ENCODE measurements around the gene EPS8L2. TPM values are rescaled to one million over a fixed set of nuclear protein-coding genes. Genes with fewer than 3 reads are reported as not detected.
A peak's percentile ranks its signal among the peaks of the same experiment; 100 is the strongest.
"Not testable (repeated sequence)": the region's sequence is repeated elsewhere in the genome, so short reads cannot be mapped to it uniquely, and the experiment has no call there.

The EPS8L2 gene
- total RNA-seq, 1 experiment from 2014 or later, result 12.7 TPM

- Histone ChIP-seq H3K36me3 (no peaks in the 10 kb centered on the region), H3K9me3 (replicated peaks) (no peaks in the 10 kb centered on the region), H3K27me3 (peaks cover 8% of the 10 kb centered on the region; the same call in 1 of the 2 replicates), H3K4me1 (no peaks in the 10 kb centered on the region), H3K27ac (no peak overlapping the region), H3K4me3 (no peak overlapping the region)
- no peak for DNase-seq
These were observed 31.3 kb downstream of the EPS8L2 start for GRCh38 chr11:737366-737765.

GRCh38 chr11:737899-738298, 31.9 kb downstream of the EPS8L2 start:
- H3K27ac ChIP-seq; H3K27me3 ChIP-seq; DNase-seq; H3K4me3 ChIP-seq; H3K4me1 ChIP-seq; H3K36me3 ChIP-seq; H3K9me3 ChIP-seq (replicated peaks): not testable (repeated sequence)

- no peaks in the 10 kb centered on the region for H3K4me1 ChIP-seq
- H3K9me3 ChIP-seq (replicated peaks), result no peaks in the 10 kb centered on the region
- H3K27ac ChIP-seq, result no peak overlapping the region
- no peaks in the 10 kb centered on the region for H3K36me3 ChIP-seq
- H3K4me3 ChIP-seq, result no peak overlapping the region
- DNase-seq, result no peak
- peaks cover 8% of the 10 kb centered on the region; the same call in 1 of the 2 replicates for H3K27me3 ChIP-seq
These were observed 36.1 kb downstream of the EPS8L2 start for GRCh38 chr11:742156-742546.

GRCh38 chr11:742571-743201, 36.7 kb downstream of the EPS8L2 start:
- no peak for DNase-seq
- Histone ChIP-seq H3K4me1 (no peaks in the 10 kb centered on the region), H3K36me3 (no peaks in the 10 kb centered on the region), H3K4me3 (no peak overlapping the region), H3K27ac (no peak overlapping the region), H3K27me3 (peaks cover 6% of the 10 kb centered on the region; the same call in 1 of the 2 replicates), H3K9me3 (replicated peaks) (no peaks in the 10 kb centered on the region)

GRCh38 chr11:745428-745827, 39.4 kb downstream of the EPS8L2 start:
- Histone ChIP-seq H3K27ac (no peak overlapping the region), H3K27me3 (no peaks in the 10 kb centered on the region), H3K9me3 (replicated peaks) (no peaks in the 10 kb centered on the region), H3K4me3 (no peak overlapping the region), H3K4me1 (peaks cover 6% of the 10 kb centered on the region; the same call in 1 of the 2 replicates), H3K36me3 (no peaks in the 10 kb centered on the region)
- no peak for DNase-seq

DNA sequence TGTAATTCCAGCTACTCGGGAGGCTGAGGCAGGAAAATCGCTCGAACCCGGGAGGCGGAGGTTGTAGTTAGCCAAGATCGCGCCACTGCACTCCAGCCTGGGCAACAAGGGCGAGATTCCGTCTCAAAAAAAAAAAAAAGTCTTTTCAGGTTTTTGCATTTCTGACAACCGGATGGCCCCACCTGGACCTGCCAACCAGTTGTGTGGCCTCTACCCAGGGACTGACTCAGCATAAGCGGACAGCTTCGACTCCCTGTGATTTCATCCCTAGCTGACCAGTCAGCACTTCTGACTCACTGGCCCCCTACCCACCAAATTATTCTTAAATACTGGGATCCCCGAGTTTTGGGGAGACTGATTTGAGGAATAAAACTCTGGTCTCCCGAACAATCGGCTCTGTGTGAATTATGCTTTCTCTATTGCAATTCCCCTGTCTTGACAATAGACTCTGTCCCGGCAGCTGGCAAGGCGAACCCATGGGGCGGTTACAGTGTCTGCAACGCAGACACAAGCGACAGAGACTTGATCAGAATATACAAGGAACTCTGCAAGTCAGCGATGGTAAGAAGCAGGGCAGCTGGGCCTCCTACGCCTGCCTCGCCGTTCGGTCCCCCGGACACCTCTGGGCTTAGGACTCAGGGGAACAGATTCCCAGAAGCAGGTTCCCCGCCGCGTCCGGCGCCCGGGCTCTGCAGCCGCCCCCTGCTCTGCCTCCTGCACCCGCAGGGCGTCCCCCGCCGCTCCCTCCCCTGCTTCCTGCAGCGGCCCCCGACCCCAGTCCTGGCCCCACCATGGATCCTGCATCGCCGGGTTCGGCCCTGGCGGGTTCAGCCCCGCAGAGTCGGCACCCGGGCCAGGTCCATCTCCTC, 40.5 kb downstream of the EPS8L2 start:
- DNase-seq, result peak in 1 of 2 experiments; percentile 53
- H3K9me3 ChIP-seq (replicated peaks), result no peaks in the 10 kb centered on the region
- no peak overlapping the region for H3K27ac ChIP-seq
- H3K4me3 ChIP-seq, result peak overlapping the region; percentile 98
- no peaks in the 10 kb centered on the region for H3K27me3 ChIP-seq
- H3K4me1 ChIP-seq, result peaks cover 6% of the 10 kb centered on the region; the same call in 1 of the 2 replicates
- H3K36me3 ChIP-seq, result no peaks in the 10 kb centered on the region

- Histone ChIP-seq H3K27ac (peak within 1 kb of the TSS; percentile 37; the same call in 1 of the 2 replicates), H3K9me3 (replicated peaks) (no peaks in the 10 kb centered on the region), H3K4me1 (peaks cover 6% of the 10 kb centered on the region; the same call in 1 of the 2 replicates), H3K27me3 (no peaks in the 10 kb centered on the region), H3K4me3 (peak within 1 kb of the TSS; percentile 98), H3K36me3 (no peaks in the 10 kb centered on the region)
- peak; percentile 87 to 90 for DNase-seq
These were observed 41.4 kb downstream of the EPS8L2 start, which contains the start of gene TALDO1 for GRCh38 chr11:747158-748006. Gene TALDO1 (plus strand): TSS chr11:747464. CDS start chr11:747482, 18 bp downstream.

DNA sequence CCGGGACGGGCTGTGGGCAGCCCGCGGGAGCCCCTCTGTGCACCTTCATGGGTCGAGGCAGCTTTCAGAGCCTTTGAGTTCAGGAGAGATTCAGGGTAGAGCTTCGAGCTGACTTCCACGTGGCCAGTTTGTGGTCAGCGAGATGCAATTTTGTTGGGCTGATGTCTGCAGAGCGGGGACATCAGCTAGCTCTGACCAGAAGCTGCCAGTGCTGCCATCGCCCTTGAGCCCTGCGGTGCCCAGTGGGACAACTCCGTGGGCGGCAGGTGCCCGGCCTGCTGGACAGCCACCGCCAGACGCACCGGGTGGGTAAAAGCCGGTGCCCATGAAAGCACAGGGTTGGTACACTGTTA, 42.0 kb downstream of the EPS8L2 start:
- Histone ChIP-seq H3K36me3 (no peaks in the 10 kb centered on the region), H3K27me3 (no peaks in the 10 kb centered on the region), H3K4me1 (peaks cover 6% of the 10 kb centered on the region; the same call in 1 of the 2 replicates), H3K9me3 (replicated peaks) (no peaks in the 10 kb centered on the region), H3K27ac (peak overlapping the region; percentile 37; the same call in 1 of the 2 replicates), H3K4me3 (peak overlapping the region; percentile 98)
- DNase-seq, result no peak

- Histone ChIP-seq H3K4me1 (peaks cover 6% of the 10 kb centered on the region; the same call in 1 of the 2 replicates), H3K36me3 (no peaks in the 10 kb centered on the region), H3K4me3 (no peak overlapping the region), H3K9me3 (replicated peaks) (no peaks in the 10 kb centered on the region), H3K27ac (no peak overlapping the region), H3K27me3 (no peaks in the 10 kb centered on the region)
- DNase-seq, result no peak
These were observed 43.7 kb downstream of the EPS8L2 start for GRCh38 chr11:749731-750130.

GRCh38 chr11:760236-760635, 54.2 kb downstream of the EPS8L2 start:
- Histone ChIP-seq H3K27ac (no peak overlapping the region), H3K4me3 (no peak overlapping the region), H3K27me3 (no peaks in the 10 kb centered on the region), H3K36me3 (peaks cover 45% of the 10 kb centered on the region), H3K4me1 (no peaks in the 10 kb centered on the region), H3K9me3 (replicated peaks) (no peaks in the 10 kb centered on the region)
- DNase-seq, result no peak

DNA sequence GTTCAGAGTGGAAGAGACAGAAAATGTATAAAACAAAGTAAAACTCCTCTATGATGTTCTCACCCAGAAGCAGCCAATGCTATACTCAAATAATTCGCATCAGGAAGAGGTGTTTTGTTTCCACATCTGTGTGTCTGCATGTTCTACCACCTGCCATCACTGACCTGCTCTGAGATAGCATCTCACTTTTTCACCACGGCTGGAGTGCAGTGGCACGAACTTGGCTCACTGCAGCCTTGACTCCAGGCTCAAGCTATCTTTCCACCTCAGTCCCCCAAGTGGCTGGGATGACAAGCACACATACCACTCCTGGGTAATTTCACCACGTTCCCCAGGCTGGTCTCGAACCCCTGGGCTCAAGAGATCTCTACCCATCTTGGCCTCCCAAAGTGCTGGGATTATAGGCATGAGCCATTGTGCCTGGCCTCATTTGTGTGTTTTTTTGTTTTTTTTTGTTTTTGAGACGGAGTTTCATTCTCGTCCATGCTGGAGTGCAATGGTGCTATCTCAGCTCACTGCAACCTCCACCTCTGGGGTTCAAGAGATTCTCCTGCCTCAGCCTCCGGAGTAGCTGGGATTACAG, 55.6 kb downstream of the EPS8L2 start:
- no peak overlapping the region for H3K27ac ChIP-seq
- H3K4me3 ChIP-seq, result no peak overlapping the region
- DNase-seq, result no peak
- H3K27me3 ChIP-seq, result no peaks in the 10 kb centered on the region
- H3K9me3 ChIP-seq (replicated peaks), result no peaks in the 10 kb centered on the region
- H3K36me3 ChIP-seq, result peaks cover 52% of the 10 kb centered on the region
- no peaks in the 10 kb centered on the region for H3K4me1 ChIP-seq

- Histone ChIP-seq H3K27me3 (no peaks in the 10 kb centered on the region), H3K4me3 (no peak overlapping the region), H3K27ac (no peak overlapping the region), H3K9me3 (replicated peaks) (no peaks in the 10 kb centered on the region), H3K36me3 (peaks cover 53% of the 10 kb centered on the region), H3K4me1 (no peaks in the 10 kb centered on the region)
- DNase-seq, result no peak
These were observed 56.5 kb downstream of the EPS8L2 start for GRCh38 chr11:762421-763072.

GRCh38 chr11:763073-763463, 57.0 kb downstream of the EPS8L2 start:
- H3K4me3 ChIP-seq, result no peak overlapping the region
- H3K9me3 ChIP-seq (replicated peaks), result no peaks in the 10 kb centered on the region
- H3K36me3 ChIP-seq, result peaks cover 53% of the 10 kb centered on the region
- no peak for DNase-seq
- no peak overlapping the region for H3K27ac ChIP-seq
- H3K27me3 ChIP-seq, result no peaks in the 10 kb centered on the region
- no peaks in the 10 kb centered on the region for H3K4me1 ChIP-seq
